ENCODE data around the gene ZC3HAV1L.
"Not testable (repeated sequence)": the region's sequence is repeated elsewhere in the genome, so short reads cannot be mapped to it uniquely, and the experiment has no call there.

ZC3HAV1L gene

GRCh38 chr7:139018910-139019309, 16.9 kb downstream of the ZC3HAV1L start:
- DNase-seq (ENCODE audit: low read depth in 2 of 2) = no peak

- DNase-seq (ENCODE audit: low read depth in 2 of 2) = peak; percentile 14 to 26
Observed at GRCh38 chr7:139016931-139017511, 18.8 kb downstream of the ZC3HAV1L start.

GRCh38 chr7:139011373-139011772, 24.5 kb downstream of the ZC3HAV1L start:
- DNase-seq (ENCODE audit: low read depth in 2 of 2) = no peak

- DNase-seq (ENCODE audit: low read depth in 2 of 2) = no peak
Observed at GRCh38 chr7:139004321-139005090, 31.3 kb downstream of the ZC3HAV1L start.

GRCh38 chr7:138999414-138999813, 36.4 kb downstream of the ZC3HAV1L start:
- no peak for DNase-seq (ENCODE audit: low read depth in 2 of 2)

- DNase-seq (ENCODE audit: low read depth in 2 of 2) = no peak
Observed at GRCh38 chr7:138992052-138992531, 43.8 kb downstream of the ZC3HAV1L start.

- DNase-seq (ENCODE audit: low read depth in 2 of 2) = no peak
Observed at GRCh38 chr7:138987686-138988085, 48.2 kb downstream of the ZC3HAV1L start.

GRCh38 chr7:138982204-138982623, 53.6 kb downstream of the ZC3HAV1L start:
- no peak for DNase-seq (ENCODE audit: low read depth in 2 of 2)

- DNase-seq (ENCODE audit: low read depth in 2 of 2) = peak; percentile 45
Observed at GRCh38 chr7:138981332-138982203, 54.3 kb downstream of the ZC3HAV1L start, which contains the start of gene KIAA1549. KIAA1549 (minus strand) TSS chr7:138981389; CDS start chr7:138981269, 120 bp downstream.

- no peak for DNase-seq (ENCODE audit: low read depth in 2 of 2)
Observed at GRCh38 chr7:138980563-138981291, 55.1 kb downstream of the ZC3HAV1L start.

- DNase-seq (ENCODE audit: low read depth in 2 of 2) = no peak
Observed at GRCh38 chr7:138979988-138980562, 55.8 kb downstream of the ZC3HAV1L start.

- no peak for DNase-seq (ENCODE audit: low read depth in 2 of 2)
Observed at GRCh38 chr7:138979226-138979979, 56.4 kb downstream of the ZC3HAV1L start.

GRCh38 chr7:138978541-138979184, 57.2 kb downstream of the ZC3HAV1L start:
- DNase-seq (ENCODE audit: low read depth in 2 of 2) = no peak

GRCh38 chr7:138976161-138976560, 59.7 kb downstream of the ZC3HAV1L start:
- DNase-seq (ENCODE audit: low read depth in 2 of 2) = not testable (repeated sequence)

Measured in stimulated activated CD8-positive, alpha-beta memory T cell treated with anti-CD3 and anti-CD28 coated beads, Interleukin-2, amount 100 ng/mL, for 48 hours (primary cell).